ENCODE data around the gene PIN4.
"Not testable (repeated sequence)": the region's sequence is repeated elsewhere in the genome, so short reads cannot be mapped to it uniquely, and the experiment has no call there.

PIN4 gene

GRCh38 chrX:72181178-72182125 lies at the start of gene PIN4:
Gene PIN4 (plus strand): TSS chrX:72181757. CDS start chrX:72181786, 29 bp downstream.
- peak; percentile 97 for FAIRE-seq

GRCh38 chrX:72132456-72132855 lies 49.1 kb upstream of the PIN4 start:
- FAIRE-seq, result no peak

GRCh38 chrX:72133851-72134546 lies 47.6 kb upstream of the PIN4 start:
- no peak for FAIRE-seq

GRCh38 chrX:72137846-72138495 lies 43.6 kb upstream of the PIN4 start:
- FAIRE-seq, result no peak

GRCh38 chrX:72139538-72139937 lies 42.0 kb upstream of the PIN4 start:
- no peak for FAIRE-seq

GRCh38 chrX:72141372-72142004 lies 40.1 kb upstream of the PIN4 start:
- FAIRE-seq, result no peak

GRCh38 chrX:72142094-72142793 lies 39.3 kb upstream of the PIN4 start:
- no peak for FAIRE-seq

GRCh38 chrX:72142794-72143608 lies 38.6 kb upstream of the PIN4 start:
- FAIRE-seq, result no peak

- no peak for FAIRE-seq
These were observed 38.0 kb upstream of the PIN4 start for GRCh38 chrX:72143609-72143907.

GRCh38 chrX:72145181-72145580 lies 36.4 kb upstream of the PIN4 start:
- FAIRE-seq, result no peak

GRCh38 chrX:72146527-72146926 lies 35.0 kb upstream of the PIN4 start:
- no peak for FAIRE-seq

GRCh38 chrX:72158773-72159172 lies 22.8 kb upstream of the PIN4 start:
- no peak for FAIRE-seq

GRCh38 chrX:72159769-72160168 lies 21.8 kb upstream of the PIN4 start:
- no peak for FAIRE-seq

- no peak for FAIRE-seq
These were observed 16.0 kb upstream of the PIN4 start for GRCh38 chrX:72165551-72165950.

GRCh38 chrX:72169008-72169728 lies 12.4 kb upstream of the PIN4 start:
- no peak for FAIRE-seq

GRCh38 chrX:72176289-72176688 lies 5.3 kb upstream of the PIN4 start:
- FAIRE-seq, result not testable (repeated sequence)

- no peak for FAIRE-seq
These were observed 4.6 kb upstream of the PIN4 start for GRCh38 chrX:72176981-72177380.

GRCh38 chrX:72180539-72180938 lies 1.0 kb upstream of the PIN4 start:
- FAIRE-seq, result no peak

GRCh38 chrX:72182924-72183323 lies 1.4 kb downstream of the PIN4 start:
- FAIRE-seq, result no peak

GRCh38 chrX:72201836-72202536 lies 20.4 kb downstream of the PIN4 start:
- FAIRE-seq, result peak; percentile 61

Measured in G401.6 (cell line).